Measurements from ENCODE around the gene TMEM14B.
"Not testable (repeated sequence)": the region's sequence is repeated elsewhere in the genome, so short reads cannot be mapped to it uniquely, and the experiment has no call there.

TMEM14B gene

GRCh38 chr6:10747251-10747972 is at the start of gene TMEM14B:
TSS of gene TMEM14B (plus strand) at chr6:10747805. CDS start at chr6:10749246, 1,441 bp downstream.
- peak; percentile 88 for DNase-seq

- no peak for DNase-seq
Measured at GRCh38 chr6:10713962-10714361, 33.6 kb upstream of the TMEM14B start.

DNA sequence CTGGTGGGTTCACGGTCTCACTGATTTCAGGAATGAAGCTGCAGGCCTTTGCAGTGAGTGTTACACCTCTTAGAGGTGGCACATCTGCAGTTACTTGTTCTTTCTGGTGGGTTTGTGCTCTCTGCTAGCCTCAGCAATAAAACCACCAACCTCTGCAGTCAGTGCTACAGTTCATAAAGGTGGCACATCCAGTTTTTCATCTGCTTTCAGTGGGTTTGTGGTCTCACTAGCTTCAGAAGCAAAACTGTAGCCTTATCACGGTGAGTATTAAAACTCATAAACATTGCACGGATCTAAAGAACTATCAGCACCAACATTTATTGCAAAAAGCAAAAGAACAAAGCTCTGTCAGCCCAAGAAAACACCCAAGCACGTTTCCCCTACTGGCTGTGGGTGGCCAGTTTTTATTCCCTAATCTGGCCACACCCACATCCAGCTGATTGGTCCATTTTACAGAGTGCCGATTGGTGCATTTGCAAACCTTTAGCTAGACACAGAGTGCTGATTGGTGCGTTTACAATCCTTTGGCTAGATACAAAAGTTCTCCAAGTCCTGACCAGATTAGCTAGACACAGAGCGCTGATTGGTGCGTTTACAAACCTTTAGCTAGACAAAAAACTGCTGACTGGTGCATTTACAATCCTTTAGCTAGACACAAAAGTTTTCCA is 28.2 kb upstream of the TMEM14B start:
- DNase-seq = no peak

- DNase-seq = no peak
Measured at GRCh38 chr6:10719964-10720264, 27.7 kb upstream of the TMEM14B start.

DNA sequence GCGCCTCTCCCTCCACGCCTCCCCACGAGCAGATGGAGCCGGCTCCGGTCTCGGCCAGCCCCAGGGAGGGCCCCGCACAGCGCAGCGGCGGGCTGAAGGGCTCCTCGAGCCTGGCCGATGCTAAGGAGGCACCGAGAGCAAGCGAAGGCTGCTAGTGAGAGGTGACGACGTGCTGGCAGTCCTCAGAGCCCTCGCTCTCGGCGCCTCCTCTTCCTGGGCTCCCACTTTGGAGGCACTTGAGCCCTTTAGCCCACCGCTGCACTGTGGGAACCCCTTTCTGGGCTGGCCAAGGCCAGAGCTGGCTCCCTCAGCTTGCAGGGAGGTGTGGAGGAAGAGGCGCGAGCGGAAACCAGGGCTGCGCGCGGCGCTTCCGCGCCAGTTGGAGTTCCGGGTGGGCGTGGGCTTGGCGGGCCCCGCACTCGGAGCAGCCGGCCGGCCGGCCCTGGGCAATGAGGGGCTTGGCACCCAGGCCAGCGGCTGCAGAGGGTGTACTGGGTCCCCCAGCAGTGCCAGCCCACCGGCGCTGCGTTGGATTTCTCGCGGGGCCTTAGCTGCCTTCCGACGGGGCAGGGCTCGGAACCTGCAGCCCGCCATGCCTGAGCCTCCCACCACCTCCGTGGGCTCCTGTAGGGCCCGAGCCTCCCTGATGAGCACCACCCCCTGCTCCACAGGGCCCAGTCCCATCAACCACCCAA is 27.2 kb upstream of the TMEM14B start:
- DNase-seq = no peak

DNA sequence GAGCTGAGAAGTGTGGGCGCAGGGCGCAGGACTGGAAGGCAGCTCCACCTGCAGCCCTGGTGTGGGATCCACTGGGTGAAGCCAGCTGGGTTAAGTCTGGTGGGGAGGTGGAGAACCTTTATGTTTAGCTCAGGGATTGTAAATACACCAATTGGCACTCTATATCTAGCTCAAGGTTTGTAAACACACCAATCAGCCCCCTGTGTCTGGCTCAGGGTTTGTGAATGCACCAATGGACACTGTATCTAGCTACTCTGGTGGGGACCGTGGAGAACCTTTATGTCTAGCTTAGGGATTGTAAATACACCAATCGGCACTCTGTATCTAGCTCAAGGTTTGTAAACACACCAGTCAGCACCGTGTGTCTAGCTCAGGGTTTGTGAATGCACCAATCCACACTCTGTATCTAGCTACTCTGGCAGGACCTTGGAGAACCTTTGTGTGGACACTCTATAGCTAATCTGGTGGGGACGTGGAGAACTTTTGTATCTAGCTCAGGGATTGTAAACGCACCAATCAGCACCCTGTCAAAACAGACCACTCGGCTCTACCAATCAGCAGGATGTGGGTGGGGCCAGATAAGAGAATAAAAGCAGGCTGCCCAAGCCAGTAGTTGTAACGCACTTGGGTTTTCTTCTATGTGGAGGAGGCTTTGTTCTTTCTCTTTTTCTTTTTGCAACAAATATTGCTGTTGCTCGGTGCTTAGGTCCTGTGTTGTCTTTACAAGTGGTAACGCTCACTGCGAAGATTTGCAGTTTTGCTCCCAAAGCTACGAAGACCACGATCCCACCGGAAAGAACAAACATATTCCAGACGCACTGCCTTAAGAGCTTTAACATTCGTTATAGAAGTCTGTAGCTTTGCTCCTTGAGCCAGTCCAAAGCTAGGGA is 26.4 kb upstream of the TMEM14B start:
- not testable (repeated sequence) for DNase-seq

- no peak for DNase-seq
Measured at GRCh38 chr6:10721850-10722569, 25.6 kb upstream of the TMEM14B start.

DNA sequence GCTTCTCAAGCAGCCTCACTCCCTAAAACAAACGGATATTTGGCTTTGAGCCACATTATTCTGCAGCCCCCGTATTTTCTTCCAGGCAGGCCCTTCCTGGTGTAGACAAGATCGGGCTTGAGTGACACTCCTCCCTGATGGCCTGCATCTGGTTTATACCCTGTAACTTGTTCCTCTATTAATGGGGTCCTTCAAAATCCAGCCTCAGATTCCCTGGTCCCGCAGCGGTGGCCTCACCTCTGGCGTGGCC is 25.1 kb upstream of the TMEM14B start:
- DNase-seq = no peak

DNA sequence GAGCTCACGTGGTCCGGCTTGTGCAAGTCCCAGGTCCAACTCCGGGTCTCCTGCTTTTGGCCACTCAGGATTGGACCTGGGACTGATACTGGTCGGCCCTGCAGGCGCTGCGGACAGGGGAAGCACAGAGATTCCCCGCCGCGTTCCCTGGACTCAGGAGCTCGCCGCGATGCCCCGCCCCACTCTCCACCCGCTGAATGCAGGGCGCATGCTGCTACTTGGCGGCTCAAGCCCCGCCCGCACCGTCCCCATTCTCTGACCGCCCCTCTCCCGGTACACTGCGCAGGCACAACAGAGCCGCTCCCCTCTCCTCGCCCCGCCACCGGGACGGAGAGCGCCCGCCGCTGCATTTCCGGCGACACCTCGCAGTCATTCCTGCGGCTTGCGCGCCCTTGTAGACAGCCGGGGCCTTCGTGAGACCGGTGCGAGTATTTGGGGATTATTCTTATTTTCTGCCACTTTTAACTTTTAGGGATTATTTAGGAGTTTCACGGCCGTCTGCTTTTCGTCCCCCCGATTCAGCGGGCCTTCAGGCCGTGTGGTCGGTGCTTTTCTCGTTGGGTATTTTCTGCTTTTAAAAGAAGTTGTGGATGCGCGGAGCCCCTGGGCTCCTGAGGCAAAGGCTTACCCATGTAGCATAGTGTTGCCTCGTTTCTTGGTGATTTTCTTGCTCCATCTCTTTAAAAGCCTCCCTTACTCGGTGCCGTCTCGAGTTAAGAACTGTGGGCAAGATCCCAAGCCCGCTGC is 24.6 kb upstream of the TMEM14B start, which contains the start of gene TMEM14C:
TMEM14C (plus strand) TSS at position 251 of the 747 bp plus-strand sequence. CDS start 1,544 bp downstream, outside the sequence.
- peak; percentile 90 for DNase-seq

GRCh38 chr6:10723567-10723881 is 24.1 kb upstream of the TMEM14B start:
- DNase-seq = peak; percentile 14

DNA sequence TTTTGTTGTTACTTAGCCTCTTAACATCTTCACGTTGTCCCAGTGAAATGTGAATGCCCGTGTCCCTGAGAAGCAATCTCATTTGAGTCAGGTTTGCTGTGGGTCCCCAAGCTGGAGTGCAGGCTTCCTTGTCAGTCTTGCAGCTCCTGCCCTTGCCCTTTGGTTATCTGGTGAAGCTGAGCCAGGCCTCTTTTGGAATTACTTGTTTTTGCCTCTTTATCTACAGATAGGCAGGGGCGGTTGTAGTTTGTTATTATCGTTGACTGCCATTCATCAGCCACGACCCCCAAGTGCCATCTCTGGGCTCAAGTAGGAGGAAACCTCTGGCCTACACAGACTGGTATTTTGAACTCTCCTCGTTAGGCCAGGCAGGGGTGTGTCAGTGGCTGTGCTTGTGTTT is 22.6 kb upstream of the TMEM14B start:
- no peak for DNase-seq

DNA sequence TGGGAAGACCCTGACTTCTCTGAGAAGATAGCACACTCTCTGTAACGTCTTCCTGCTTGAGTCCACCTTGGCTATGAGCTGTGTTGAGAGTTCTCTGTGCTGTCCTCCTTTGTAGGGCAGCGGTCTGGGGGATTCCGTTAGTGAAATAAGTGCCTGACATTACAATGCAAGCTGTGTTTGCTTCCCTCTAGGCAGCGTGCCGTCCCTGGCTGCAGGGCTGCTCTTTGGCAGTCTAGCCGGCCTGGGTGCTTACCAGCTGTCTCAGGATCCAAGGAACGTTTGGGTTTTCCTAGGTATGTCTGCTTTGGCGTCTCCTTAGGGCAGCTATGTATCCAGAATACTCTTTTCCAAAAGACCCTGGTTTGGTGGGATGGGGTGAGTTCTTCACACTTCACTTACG is 21.9 kb upstream of the TMEM14B start:
- no peak for DNase-seq

- no peak for DNase-seq
Measured at GRCh38 chr6:10730254-10730653, 17.4 kb upstream of the TMEM14B start.

DNA sequence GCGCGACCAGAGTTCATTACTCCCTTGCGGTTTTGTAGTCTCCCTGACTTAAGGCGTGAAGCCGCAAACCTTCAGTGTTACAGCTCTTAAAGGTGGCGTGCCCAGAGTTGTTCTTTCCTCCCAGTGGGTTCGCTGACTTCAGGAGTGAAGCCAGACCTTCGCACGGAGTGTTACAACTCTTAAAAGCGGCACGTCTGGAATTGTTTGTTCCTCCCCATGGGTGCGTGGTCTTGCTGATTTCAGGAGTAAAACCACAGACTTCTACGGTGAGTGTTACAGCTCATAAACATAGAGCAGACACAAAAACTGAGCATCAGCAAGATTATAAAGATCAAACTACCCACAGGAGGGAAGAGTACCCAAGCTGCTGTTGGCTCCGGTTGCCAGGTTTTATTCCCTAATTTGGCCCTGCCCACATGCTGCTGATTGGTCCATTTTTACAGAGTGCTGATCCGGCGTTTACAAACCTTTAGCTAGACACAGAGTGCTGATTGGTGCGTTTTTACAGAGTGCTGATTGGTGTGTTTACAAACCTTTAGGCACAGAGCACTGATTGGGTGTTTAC is 14.4 kb upstream of the TMEM14B start:
- no peak for DNase-seq

DNA sequence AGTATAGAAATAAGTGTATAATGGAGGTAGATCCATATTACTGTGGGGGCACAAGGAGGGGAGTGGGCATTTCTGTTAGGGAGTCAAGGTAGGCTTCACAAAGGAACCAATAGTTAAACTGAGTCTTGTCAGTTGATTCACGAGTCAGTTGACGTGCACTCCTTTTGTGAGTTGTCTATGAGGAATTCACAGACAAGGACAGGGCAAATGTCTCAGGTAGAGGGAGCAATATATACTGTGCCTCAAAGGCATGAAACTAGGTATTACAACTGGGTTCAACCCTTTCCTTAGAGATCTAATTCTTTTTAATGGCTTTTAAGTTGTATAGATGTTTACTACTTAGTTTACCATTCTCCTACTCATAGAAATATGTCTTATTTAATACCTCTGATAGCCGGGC is 13.7 kb upstream of the TMEM14B start:
- no peak for DNase-seq

DNA sequence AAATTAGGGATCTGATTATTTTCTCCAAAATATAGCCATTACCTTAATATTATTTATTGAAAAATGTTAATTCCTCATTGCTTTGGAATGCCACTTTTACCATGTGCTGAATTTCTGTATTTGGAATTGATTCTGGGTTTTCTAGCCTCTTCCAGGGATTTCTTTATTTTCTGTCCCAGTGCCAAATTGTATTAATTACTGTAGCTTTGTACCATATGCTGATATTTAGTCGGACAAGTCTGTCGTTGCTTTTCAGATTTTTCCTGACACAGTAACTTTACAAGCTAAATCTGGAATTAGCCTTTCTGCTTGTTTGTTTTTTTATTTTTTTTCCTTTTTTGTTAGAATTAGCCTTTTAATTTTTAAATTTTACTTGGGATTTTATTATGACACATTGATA is 10.9 kb upstream of the TMEM14B start:
- no peak for DNase-seq

- no peak for DNase-seq
Measured at GRCh38 chr6:10740061-10740460, 7.5 kb upstream of the TMEM14B start.

DNA sequence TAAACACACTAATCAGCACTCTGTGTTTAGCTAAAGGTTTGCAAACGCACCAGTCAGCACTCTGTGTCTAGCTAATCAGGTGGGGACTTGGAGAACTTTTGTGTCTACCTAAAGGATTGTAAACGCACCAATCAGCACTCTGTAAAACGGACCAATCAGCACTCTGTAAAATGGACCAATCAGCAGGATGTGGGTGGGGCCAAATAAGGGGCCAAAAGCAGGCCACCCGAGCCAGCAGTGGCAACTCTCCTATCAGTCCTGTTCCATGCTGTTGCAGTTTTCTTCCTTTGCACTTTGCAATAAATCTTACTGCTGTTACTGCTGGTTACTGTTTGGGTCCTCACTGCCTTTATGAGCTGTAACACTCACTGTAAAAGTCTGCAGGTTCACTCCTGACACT is 6.0 kb upstream of the TMEM14B start:
- not testable (repeated sequence) for DNase-seq

GRCh38 chr6:10742251-10742650 is 5.4 kb upstream of the TMEM14B start:
- DNase-seq = no peak

DNA sequence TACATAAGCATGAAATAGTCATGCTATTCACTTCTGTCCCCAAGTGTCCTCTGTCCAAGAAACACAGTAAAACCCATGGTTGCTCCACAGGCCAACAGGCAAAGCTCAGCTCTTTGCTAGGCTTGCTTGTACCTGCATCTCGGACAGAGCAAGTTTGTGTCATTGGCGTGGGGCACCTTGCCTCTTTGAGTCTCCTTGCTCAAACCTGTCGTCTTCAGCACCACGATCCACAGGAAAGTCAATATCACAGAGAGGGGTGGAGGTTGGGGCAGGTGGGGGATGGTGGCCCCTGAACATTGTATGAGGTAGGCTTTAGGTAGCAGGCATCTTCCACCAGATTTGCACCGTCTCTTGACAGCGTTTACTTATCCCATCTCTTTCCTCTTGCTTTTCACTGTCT is 4.1 kb upstream of the TMEM14B start:
- no peak for DNase-seq

DNA sequence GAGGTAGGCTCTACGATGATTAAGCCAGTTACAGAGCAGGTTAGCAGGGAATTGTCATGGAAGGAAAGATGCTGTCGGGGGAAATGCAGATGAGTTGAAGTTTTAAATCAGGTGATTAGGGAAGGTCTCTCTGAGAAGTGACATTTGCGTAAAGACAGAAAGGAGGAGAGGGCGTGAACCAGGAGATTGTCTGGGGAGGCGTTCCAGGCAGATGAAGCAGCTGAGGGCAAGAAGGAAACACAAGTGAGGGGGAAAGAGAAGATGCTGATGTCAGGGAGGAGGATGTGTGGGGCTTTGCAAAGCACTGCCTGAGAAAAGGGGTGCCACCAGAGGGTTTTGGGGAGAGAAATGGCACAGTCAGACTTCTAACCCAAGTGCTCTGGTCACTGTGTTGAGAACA is 2.5 kb upstream of the TMEM14B start:
- DNase-seq = no peak

- no peak for DNase-seq
Measured at GRCh38 chr6:10746915-10747250, 722 bp upstream of the TMEM14B start.

Measured in amniotic stem cell (primary cell).